MG63 (cell line): ENCODE results near the gene AFAP1. TPM values are rescaled to one million over a fixed set of nuclear protein-coding genes. Genes with fewer than 3 reads are reported as not detected.

ENCODE experiments used
- DNase-seq: peaks from one replicate; pipeline ENCODE4 v3.0.0-alpha.2; 2020
- H3K27me3 ChIP-seq: fragments of 250-450 bp; sonication (Bioruptor Pico); 2 replicates; pipeline ENCODE4 v1.5.1; 2020; ENCODE audit warnings: mild to moderate bottlenecking, moderate library complexity
- H3K36me3 ChIP-seq: fragments of 250-450 bp; sonication (Bioruptor Pico); 2 replicates; pipeline ENCODE4 v1.5.1; 2020; ENCODE audit warnings: mild to moderate bottlenecking, moderate library complexity
- H3K4me3 ChIP-seq: fragments of 250-450 bp; sonication (Bioruptor Pico); 2 replicates; pipeline ENCODE4 v1.5.1; 2020; ENCODE audit warnings: mild to moderate bottlenecking, moderate library complexity
- H3K9me3 ChIP-seq: fragments of 250-450 bp; sonication (Bioruptor Pico); 2 replicates; pipeline ENCODE4 v1.5.1; 2020; ENCODE audit warnings: mild to moderate bottlenecking, moderate library complexity
- total RNA-seq: library from RNA; depleted of rRNA; stranded (reverse); fragments of >200 nt; shearing (Covaris generic); gene quantifications from 2 replicates; pipeline ENCODE4 v1.2.3, GENCODE V29; 2014; ENCODE audit warnings: low replicate concordance

AFAP1 gene
- total RNA-seq, 1 experiment from 2014 or later, result 30.0 TPM

- no peak for DNase-seq
- Histone ChIP-seq H3K27me3 (no peaks in the 10 kb centered on the region), H3K9me3 (no peaks in the 10 kb centered on the region), H3K4me3 (no peak overlapping the region), H3K36me3 (no peaks in the 10 kb centered on the region)
Observed at GRCh38 chr4:7726665-7727413, 212.8 kb downstream of the AFAP1 start.

GRCh38 chr4:7725951-7726350 lies 213.7 kb downstream of the AFAP1 start:
- H3K27me3 ChIP-seq, result no peaks in the 10 kb centered on the region
- no peaks in the 10 kb centered on the region for H3K36me3 ChIP-seq
- no peaks in the 10 kb centered on the region for H3K9me3 ChIP-seq
- no peak overlapping the region for H3K4me3 ChIP-seq
- DNase-seq, result peak; percentile 64

- no peaks in the 10 kb centered on the region for H3K9me3 ChIP-seq
- no peaks in the 10 kb centered on the region for H3K36me3 ChIP-seq
- no peaks in the 10 kb centered on the region for H3K27me3 ChIP-seq
- DNase-seq, result no peak
- H3K4me3 ChIP-seq, result no peak overlapping the region
Observed at GRCh38 chr4:7723625-7724024, 216.0 kb downstream of the AFAP1 start.

- no peak for DNase-seq
- Histone ChIP-seq H3K27me3 (no peaks in the 10 kb centered on the region), H3K9me3 (no peaks in the 10 kb centered on the region), H3K36me3 (no peaks in the 10 kb centered on the region), H3K4me3 (no peak overlapping the region)
Observed at GRCh38 chr4:7722766-7723387, 216.8 kb downstream of the AFAP1 start.

- no peak overlapping the region for H3K4me3 ChIP-seq
- no peak for DNase-seq
- no peaks in the 10 kb centered on the region for H3K27me3 ChIP-seq
- H3K36me3 ChIP-seq, result no peaks in the 10 kb centered on the region
- no peaks in the 10 kb centered on the region for H3K9me3 ChIP-seq
Observed at GRCh38 chr4:7721984-7722551, 217.6 kb downstream of the AFAP1 start.

GRCh38 chr4:7719354-7720174 lies 220.1 kb downstream of the AFAP1 start:
- Histone ChIP-seq H3K4me3 (no peak overlapping the region), H3K27me3 (no peaks in the 10 kb centered on the region), H3K9me3 (no peaks in the 10 kb centered on the region), H3K36me3 (no peaks in the 10 kb centered on the region)
- DNase-seq, result peak; percentile 18

GRCh38 chr4:7717946-7718490 lies 221.6 kb downstream of the AFAP1 start:
- Histone ChIP-seq H3K9me3 (no peaks in the 10 kb centered on the region), H3K36me3 (no peaks in the 10 kb centered on the region), H3K4me3 (no peak overlapping the region), H3K27me3 (no peaks in the 10 kb centered on the region)
- DNase-seq, result no peak

- no peaks in the 10 kb centered on the region for H3K27me3 ChIP-seq
- DNase-seq, result no peak
- H3K4me3 ChIP-seq, result no peak overlapping the region
- H3K36me3 ChIP-seq, result no peaks in the 10 kb centered on the region
- no peaks in the 10 kb centered on the region for H3K9me3 ChIP-seq
Observed at GRCh38 chr4:7717161-7717560, 222.5 kb downstream of the AFAP1 start.

- no peak overlapping the region for H3K4me3 ChIP-seq
Observed at GRCh38 chr4:7716010-7716721, 223.5 kb downstream of the AFAP1 start.

GRCh38 chr4:7715271-7716009 lies 224.2 kb downstream of the AFAP1 start:
- H3K9me3 ChIP-seq, result no peaks in the 10 kb centered on the region
- no peaks in the 10 kb centered on the region for H3K27me3 ChIP-seq
- no peak overlapping the region for H3K4me3 ChIP-seq
- DNase-seq, result peak; percentile 16
- H3K36me3 ChIP-seq, result no peaks in the 10 kb centered on the region

More at GRCh38 chr4:7716010-7716721, 223.5 kb downstream of the AFAP1 start:
- no peak for DNase-seq
- Histone ChIP-seq H3K9me3 (no peaks in the 10 kb centered on the region), H3K27me3 (no peaks in the 10 kb centered on the region), H3K36me3 (no peaks in the 10 kb centered on the region)

- H3K4me3 ChIP-seq, result no peak overlapping the region
Observed at GRCh38 chr4:7714738-7715137, 224.9 kb downstream of the AFAP1 start.

GRCh38 chr4:7714176-7714575 lies 225.5 kb downstream of the AFAP1 start:
- DNase-seq, result no peak
- H3K27me3 ChIP-seq, result no peaks in the 10 kb centered on the region
- no peaks in the 10 kb centered on the region for H3K9me3 ChIP-seq
- H3K36me3 ChIP-seq, result no peaks in the 10 kb centered on the region
- no peak overlapping the region for H3K4me3 ChIP-seq

More at GRCh38 chr4:7714738-7715137, 224.9 kb downstream of the AFAP1 start:
- Histone ChIP-seq H3K9me3 (no peaks in the 10 kb centered on the region), H3K27me3 (no peaks in the 10 kb centered on the region), H3K36me3 (no peaks in the 10 kb centered on the region)
- no peak for DNase-seq

- Histone ChIP-seq H3K9me3 (no peaks in the 10 kb centered on the region), H3K36me3 (no peaks in the 10 kb centered on the region), H3K27me3 (no peaks in the 10 kb centered on the region), H3K4me3 (no peak overlapping the region)
- no peak for DNase-seq
Observed at GRCh38 chr4:7713757-7714156, 225.9 kb downstream of the AFAP1 start.

GRCh38 chr4:7712021-7712671 lies 227.5 kb downstream of the AFAP1 start:
- H3K36me3 ChIP-seq, result no peaks in the 10 kb centered on the region
- H3K4me3 ChIP-seq, result no peak overlapping the region
- DNase-seq, result no peak
- H3K9me3 ChIP-seq, result no peaks in the 10 kb centered on the region
- no peaks in the 10 kb centered on the region for H3K27me3 ChIP-seq

- DNase-seq, result no peak
- Histone ChIP-seq H3K36me3 (no peaks in the 10 kb centered on the region), H3K27me3 (no peaks in the 10 kb centered on the region), H3K9me3 (no peaks in the 10 kb centered on the region), H3K4me3 (no peak overlapping the region)
Observed at GRCh38 chr4:7711307-7711963, 228.2 kb downstream of the AFAP1 start.
